ENCODE measurements around the gene GRIN3B.

Gene GRIN3B

DNA sequence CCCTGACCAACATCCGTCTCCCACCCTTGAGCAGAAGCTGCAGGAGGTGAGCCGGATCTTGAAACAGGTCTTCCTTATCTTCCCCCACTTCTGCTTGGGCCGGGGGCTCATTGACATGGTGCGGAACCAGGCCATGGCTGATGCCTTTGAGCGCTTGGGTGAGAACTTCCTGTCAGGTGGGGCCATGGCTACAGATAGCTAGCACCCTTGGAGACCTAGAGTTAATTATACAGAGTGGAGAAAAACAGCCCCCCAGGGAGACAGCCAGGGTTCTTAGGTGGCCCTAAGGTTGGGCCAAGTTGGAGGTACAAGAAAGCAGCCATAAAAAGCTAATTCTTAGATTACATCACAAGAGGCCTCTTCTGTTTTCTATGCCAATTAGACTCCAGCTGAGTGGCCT, 57.9 kb downstream of the GRIN3B start:
- H3K36me3 ChIP-seq (replicated peaks), result no peaks in the 10 kb centered on the region
- TF ChIP-seq, protein P1, sequence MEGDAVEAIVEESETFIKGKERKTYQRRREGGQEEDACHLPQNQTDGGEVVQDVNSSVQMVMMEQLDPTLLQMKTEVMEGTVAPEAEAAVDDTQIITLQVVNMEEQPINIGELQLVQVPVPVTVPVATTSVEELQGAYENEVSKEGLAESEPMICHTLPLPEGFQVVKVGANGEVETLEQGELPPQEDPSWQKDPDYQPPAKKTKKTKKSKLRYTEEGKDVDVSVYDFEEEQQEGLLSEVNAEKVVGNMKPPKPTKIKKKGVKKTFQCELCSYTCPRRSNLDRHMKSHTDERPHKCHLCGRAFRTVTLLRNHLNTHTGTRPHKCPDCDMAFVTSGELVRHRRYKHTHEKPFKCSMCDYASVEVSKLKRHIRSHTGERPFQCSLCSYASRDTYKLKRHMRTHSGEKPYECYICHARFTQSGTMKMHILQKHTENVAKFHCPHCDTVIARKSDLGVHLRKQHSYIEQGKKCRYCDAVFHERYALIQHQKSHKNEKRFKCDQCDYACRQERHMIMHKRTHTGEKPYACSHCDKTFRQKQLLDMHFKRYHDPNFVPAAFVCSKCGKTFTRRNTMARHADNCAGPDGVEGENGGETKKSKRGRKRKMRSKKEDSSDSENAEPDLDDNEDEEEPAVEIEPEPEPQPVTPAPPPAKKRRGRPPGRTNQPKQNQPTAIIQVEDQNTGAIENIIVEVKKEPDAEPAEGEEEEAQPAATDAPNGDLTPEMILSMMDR (IDR thresholded peaks at IDR 0.05; ENCODE audit: low read depth, low read length, missing control alignments), result no peak
- in situ Hi-C loops (cut with HindIII; ENCODE audit: low pct_ligation_motif_present, low sequenced_read_pairs), result no loop called here
- H3K27ac ChIP-seq, result no peak overlapping the region
- H3K4me3 ChIP-seq (ENCODE audit: low read depth, low read length), result no peak overlapping the region
- no peaks in the 10 kb centered on the region for H3K27me3 ChIP-seq (replicated peaks)
- DNase-seq, result no peak

Data from brain microvascular endothelial cell (primary cell).